Adrenal gland (tissue), 12 donors: ENCODE data around the gene RPL28. TPM values are rescaled to one million over a fixed set of nuclear protein-coding genes. Genes with fewer than 3 reads are reported as not detected.

Experiments
- DNase-seq, 7 donors: peaks; one replicate each; pipeline ENCODE4 v3.0.0-alpha.2; 2019 to 2020
- H3K27ac ChIP-seq, 5 donors: fragments of 200-600 bp; sonication (generic) in 4 of 5; 1 replicate in 3 of 5; 2 replicates in 2 of 5; pipeline versions ENCODE4 v1.5.1 to v1.8.0; 2016 to 2020; ENCODE audit warnings: mild to moderate bottlenecking in 1 of 5
- H3K27me3 ChIP-seq: fragments of 200-600 bp; 2 replicates; pipeline ENCODE4 v1.8.0; 2021
- H3K36me3 ChIP-seq, 2 donors: fragments of 200-600 bp; replicated peaks in 1 of 2; 1 replicate in 1 of 2; 2 replicates in 1 of 2; pipeline versions ENCODE4 v1.5.1 to v1.8.0; 2018 to 2022
- H3K4me1 ChIP-seq, 2 donors: fragments of 200-600 bp; replicated peaks in 1 of 2; 1 replicate in 1 of 2; 2 replicates in 1 of 2; pipeline versions ENCODE4 v1.5.1 to v1.8.0; 2018 to 2021
- H3K4me3 ChIP-seq, 4 donors: fragments of 200-600 bp; sonication (generic) in 3 of 4; one replicate each; pipeline ENCODE4 v1.5.1; 2016 to 2018
- H3K9me3 ChIP-seq, 3 donors: fragments of 200-600 bp; sonication (generic) in 1 of 3; replicated peaks in 1 of 3; 1 replicate in 2 of 3; 2 replicates in 1 of 3; pipeline versions ENCODE4 v1.5.1 to v1.8.0; 2016 to 2021
- CTCF ChIP-seq, 6 experiments: fragments of 450-650 bp in 4 of 6; fragments of 200-600 bp in 2 of 6; sonication (generic) in 1 of 6; IDR thresholded peaks; 1 replicate in 5 of 6; 2 replicates in 1 of 6; pipeline versions ENCODE4 v1.5.1 to v1.8.0; 2016 to 2021; ENCODE audit warnings: antibody characterized with exemption in 6 of 6, mild to moderate bottlenecking in 2 of 6, moderate library complexity in 1 of 6
- POLR2A ChIP-seq, 2 donors: fragments of 450-650 bp; IDR thresholded peaks; one replicate each; pipeline ENCODE4 v1.6.1; 2017; ENCODE audit warnings: antibody characterized with exemption in 2 of 2, mild to moderate bottlenecking in 2 of 2, moderate library complexity in 1 of 2
- WGBS, 4 donors: extraction: QIAGEN DNeasy Blood & Tissue Kit in 2 of 4; methylation state at CpG; one replicate each; pipeline versions ENCODE4 v1.1.5 to v1.1.7; 2013 to 2017; 5-methylcytosine and 5-hydroxymethylcytosine counted together
- intact Hi-C, 2 donors: fragments of 100-400 bp; cut with DNase I; formaldehyde crosslinking; loops; one replicate each; pipeline versions ENCODE4 v1.14.1 to v1.15.0; 2022 to 2023
- polyA plus RNA-seq, 3 donors: library from polyadenylated mRNA; stranded (reverse); fragments of 200-250 nt in 2 of 3; fragments of 350-450 nt in 1 of 3; fragmentation: Illumina TruSeq in 1 of 3; extraction: RNeasy Lipid Tissue Mini Kit (QIAGEN cat#74804) in 1 of 3; gene quantifications; one replicate each; pipeline ENCODE4 v1.2.3, GENCODE V29; 2013 to 2014
- total RNA-seq, 9 donors: library from RNA; depleted of rRNA in 4 of 9; stranded (reverse); fragments of >200 nt in 4 of 9; fragments of 120-200 nt in 1 of 9; fragmentation: NEBNext Ultra II Directional in 1 of 9; extraction: Animal tissue kit (Norgen Biotek cat#: 25700) in 1 of 9; gene quantifications; one replicate each; pipeline versions ENCODE4 v1.1.0 to v1.2.4, GENCODE V29; 2013 to 2023
- donor health status: healthy with polysubstance abuse.
- donor health status: Bipolar disorder and iron deficiency.
- donor health status: DM: yes; HTN: yes; CAD: no.
- donor health status: DM: no; HTN: no; CAD: no.
- donor health status: DM: no; HTN: no; CAD: no.
- donor health status: DM: yes; HTN: yes; CAD: no.

Gene RPL28
- total and polyA plus RNA-seq, 12 donors, result 194 to 2,804 (median 1,045) TPM

- intact Hi-C loops, result no loop called here
- H3K4me3 ChIP-seq, result no peak overlapping the region
- H3K27ac ChIP-seq, result no peak overlapping the region
- no peak for DNase-seq
- peaks cover 50% of the 10 kb centered on the region for H3K27me3 ChIP-seq
- H3K36me3 ChIP-seq, result no peaks in the 10 kb centered on the region
- peaks cover 0 to 6% of the 10 kb centered on the region in 2 donors for H3K4me1 ChIP-seq
- 15 to 35% (median 19%) methylated on average over 10 to 31 of the region's 31 CpGs for WGBS, 4 donors
- TF ChIP-seq CTCF (IDR thresholded peaks at IDR 0.05) (no peak), POLR2A (IDR thresholded peaks at IDR 0.05) (no peak)
- H3K9me3 ChIP-seq, result no peaks in the 10 kb centered on the region
These were observed 11.6 kb upstream of the RPL28 start for GRCh38 chr19:55373993-55374757.

GRCh38 chr19:55376241-55376933 lies 9.3 kb upstream of the RPL28 start, which contains the start of gene TMEM190:
Gene TMEM190, plus strand, starts transcription at chr19:55376826. Its CDS starts 28 bp downstream, at chr19:55376854.
- TF ChIP-seq POLR2A (IDR thresholded peaks at IDR 0.05), result no peak
- TF ChIP-seq CTCF (IDR thresholded peaks at IDR 0.05), result no peak
- Histone ChIP-seq H3K9me3 (no peaks in the 10 kb centered on the region), H3K4me1 (no peaks in the 10 kb centered on the region), H3K27ac (no peak within 1 kb of the TSS), H3K36me3 (no peaks in the 10 kb centered on the region), H3K4me3 (no peak within 1 kb of the TSS), H3K27me3 (peaks cover 32% of the 10 kb centered on the region)
- 57 to 70% (median 64%) methylated on average over 11 to 21 of the region's 21 CpGs for WGBS, 4 donors
- intact Hi-C loops, result no loop called here
- peak in 1 of 7 donors; percentile 59 for DNase-seq

- Histone ChIP-seq H3K27me3 (peaks cover 20% of the 10 kb centered on the region), H3K4me1 (no peaks in the 10 kb centered on the region), H3K4me3 (no peak overlapping the region), H3K9me3 (no peaks in the 10 kb centered on the region), H3K27ac (no peak overlapping the region), H3K36me3 (no peaks in the 10 kb centered on the region)
- no peak for TF ChIP-seq POLR2A (IDR thresholded peaks at IDR 0.05)
- TF ChIP-seq CTCF (IDR thresholded peaks at IDR 0.05), result no peak
- WGBS, 4 donors, result 33 to 39% (median 36%) methylated on average over 12 to 43 of the region's 43 CpGs
- intact Hi-C loops, result no loop called here
- DNase-seq, result no peak
These were observed 8.2 kb upstream of the RPL28 start for GRCh38 chr19:55377356-55378131.

GRCh38 chr19:55379174-55379573 lies 6.6 kb upstream of the RPL28 start:
- 73 to 82% (median 78%) methylated on average over 9 to 11 of the region's 11 CpGs for WGBS, 4 donors
- Histone ChIP-seq H3K36me3 (no peaks in the 10 kb centered on the region), H3K27ac (no peak overlapping the region), H3K4me1 (peaks cover 5 to 6% of the 10 kb centered on the region in 2 donors), H3K9me3 (no peaks in the 10 kb centered on the region), H3K27me3 (peaks cover 13% of the 10 kb centered on the region), H3K4me3 (no peak overlapping the region)
- TF ChIP-seq CTCF (IDR thresholded peaks at IDR 0.05), result no peak
- no peak for TF ChIP-seq POLR2A (IDR thresholded peaks at IDR 0.05)
- no peak for DNase-seq
- intact Hi-C loops, result no loop called here
